Cardiac muscle cell (in vitro differentiated cells and primary cell): ENCODE results near the gene WDR55. TPM values are rescaled to one million over a fixed set of nuclear protein-coding genes. Genes with fewer than 3 reads are reported as not detected.
A peak's percentile ranks its signal among the peaks of the same experiment; 100 is the strongest.
"Not testable (repeated sequence)": the region's sequence is repeated elsewhere in the genome, so short reads cannot be mapped to it uniquely, and the experiment has no call there.

ENCODE experiments used
- DNase-seq, 2 donors: peaks; one replicate each; pipeline versions ENCODE4 v3.0.0 to v3.0.0-alpha.2; 2010 to 2017; ENCODE audit warnings: low read depth in 1 of 2, low spot score in 1 of 2
- H3K27ac ChIP-seq: fragments of 200-600 bp; sonication (generic); 2 replicates; pipeline ENCODE4 v1.5.1; 2016
- H3K27me3 ChIP-seq: fragments of 200-600 bp; sonication (generic); 2 replicates; pipeline ENCODE4 v1.6.0; 2016; ENCODE audit warnings: control low read depth
- H3K36me3 ChIP-seq: fragments of 200-600 bp; sonication (generic); 2 replicates; pipeline ENCODE4 v1.5.1; 2016; ENCODE audit warnings: control low read depth
- H3K4me1 ChIP-seq: fragments of 200-600 bp; sonication (generic); 2 replicates; pipeline ENCODE4 v1.8.1; 2017; ENCODE audit warnings: low read depth, mild to moderate bottlenecking, mixed run types
- H3K4me3 ChIP-seq: fragments of 200-600 bp; sonication (generic); 2 replicates; pipeline ENCODE4 v1.5.1; 2016; ENCODE audit warnings: mild to moderate bottlenecking
- H3K9me3 ChIP-seq: fragments of 200-600 bp; sonication (generic); 2 replicates; pipeline ENCODE4 v1.5.1; 2017; ENCODE audit warnings: low read depth, mild to moderate bottlenecking, control low read depth
- polyA plus RNA-seq: library from polyadenylated mRNA; unstranded; fragments of >200 nt; fragmentation: Nextera tagmentation; extraction: Ambion mirVana; gene quantifications from 2 replicates; pipeline ENCODE4 v1.2.1, GENCODE V29; 2016
- total RNA-seq: library from RNA; depleted of rRNA; stranded (reverse); fragments of >200 nt; gene quantifications from 2 replicates; pipeline ENCODE4 v1.2.3, GENCODE V29; 2016
- TF ChIP-seq, protein P1 (sequence below): IDR thresholded peaks from 2 replicates; pipeline ENCODE4 v1.5.1; 2012; ENCODE audit warnings: low read depth, mild to moderate bottlenecking, low read length

Gene WDR55
- total and polyA plus RNA-seq, 2 experiments from 2014 or later: 17.7 to 23.8 TPM

DNA sequence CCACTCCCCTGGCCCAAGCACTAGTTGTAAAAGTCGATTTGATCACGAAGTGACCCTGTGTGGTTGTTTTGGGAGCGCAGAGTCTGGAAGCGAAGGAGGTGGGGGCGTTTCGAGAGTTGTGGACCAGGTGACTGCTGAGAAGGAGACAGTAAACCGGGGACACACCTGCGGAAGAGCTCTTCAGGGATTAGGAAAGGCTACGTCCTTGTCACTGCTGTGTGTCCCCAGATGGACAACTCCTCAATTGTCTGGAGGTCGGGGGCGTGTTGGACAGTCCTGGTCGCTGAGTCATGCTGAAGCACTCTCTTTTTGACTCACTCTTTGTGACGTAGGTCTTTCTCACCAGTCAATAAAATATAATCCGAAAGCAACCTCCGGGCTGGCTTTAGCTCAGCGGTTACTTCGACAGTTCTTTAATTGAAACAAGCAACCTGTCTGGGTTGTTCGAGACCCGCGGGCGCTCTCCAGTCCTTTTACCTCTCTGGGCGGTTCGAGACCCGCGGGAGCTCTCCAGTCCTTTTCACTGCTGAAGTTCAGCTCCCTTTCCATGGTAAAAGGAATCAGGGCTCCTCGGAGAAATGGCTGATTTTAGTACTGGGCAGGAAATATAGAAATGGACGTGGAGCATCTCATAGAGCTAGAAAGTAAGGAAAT is 46.3 kb downstream of the WDR55 start:
- Histone ChIP-seq H3K4me3 (peak overlapping the region; percentile 39), H3K4me1 (no peaks in the 10 kb centered on the region), H3K27me3 (no peaks in the 10 kb centered on the region), H3K9me3 (no peaks in the 10 kb centered on the region), H3K27ac (peak overlapping the region; percentile 27), H3K36me3 (peaks cover 6% of the 10 kb centered on the region)
- TF ChIP-seq, protein P1, sequence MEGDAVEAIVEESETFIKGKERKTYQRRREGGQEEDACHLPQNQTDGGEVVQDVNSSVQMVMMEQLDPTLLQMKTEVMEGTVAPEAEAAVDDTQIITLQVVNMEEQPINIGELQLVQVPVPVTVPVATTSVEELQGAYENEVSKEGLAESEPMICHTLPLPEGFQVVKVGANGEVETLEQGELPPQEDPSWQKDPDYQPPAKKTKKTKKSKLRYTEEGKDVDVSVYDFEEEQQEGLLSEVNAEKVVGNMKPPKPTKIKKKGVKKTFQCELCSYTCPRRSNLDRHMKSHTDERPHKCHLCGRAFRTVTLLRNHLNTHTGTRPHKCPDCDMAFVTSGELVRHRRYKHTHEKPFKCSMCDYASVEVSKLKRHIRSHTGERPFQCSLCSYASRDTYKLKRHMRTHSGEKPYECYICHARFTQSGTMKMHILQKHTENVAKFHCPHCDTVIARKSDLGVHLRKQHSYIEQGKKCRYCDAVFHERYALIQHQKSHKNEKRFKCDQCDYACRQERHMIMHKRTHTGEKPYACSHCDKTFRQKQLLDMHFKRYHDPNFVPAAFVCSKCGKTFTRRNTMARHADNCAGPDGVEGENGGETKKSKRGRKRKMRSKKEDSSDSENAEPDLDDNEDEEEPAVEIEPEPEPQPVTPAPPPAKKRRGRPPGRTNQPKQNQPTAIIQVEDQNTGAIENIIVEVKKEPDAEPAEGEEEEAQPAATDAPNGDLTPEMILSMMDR: no peak
- peak; percentile 84 to 98 for DNase-seq

DNA sequence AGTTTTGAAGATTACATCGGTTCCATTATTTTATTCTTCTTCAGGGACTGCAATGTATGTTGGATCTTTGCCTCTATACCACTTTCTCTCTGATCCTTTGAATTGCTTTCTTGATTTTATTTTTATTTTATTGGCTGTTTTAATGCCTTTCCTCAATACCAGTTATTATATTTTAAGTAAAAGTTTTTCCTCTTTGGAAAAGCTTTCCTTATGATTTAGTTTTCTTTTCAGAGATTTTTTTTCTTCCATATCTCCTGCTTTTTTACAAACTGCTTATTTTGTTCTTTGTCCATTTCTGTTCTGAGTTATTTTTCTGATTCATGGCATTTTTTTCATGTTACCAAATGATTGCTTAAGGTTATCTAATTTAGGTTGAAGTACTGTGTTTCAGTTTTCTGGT is 47.1 kb downstream of the WDR55 start:
- Histone ChIP-seq H3K4me1 (no peaks in the 10 kb centered on the region), H3K27ac (no peak overlapping the region), H3K36me3 (no peaks in the 10 kb centered on the region), H3K9me3 (no peaks in the 10 kb centered on the region), H3K4me3 (no peak overlapping the region), H3K27me3 (no peaks in the 10 kb centered on the region)
- TF ChIP-seq, protein P1: no peak
- DNase-seq: no peak

DNA sequence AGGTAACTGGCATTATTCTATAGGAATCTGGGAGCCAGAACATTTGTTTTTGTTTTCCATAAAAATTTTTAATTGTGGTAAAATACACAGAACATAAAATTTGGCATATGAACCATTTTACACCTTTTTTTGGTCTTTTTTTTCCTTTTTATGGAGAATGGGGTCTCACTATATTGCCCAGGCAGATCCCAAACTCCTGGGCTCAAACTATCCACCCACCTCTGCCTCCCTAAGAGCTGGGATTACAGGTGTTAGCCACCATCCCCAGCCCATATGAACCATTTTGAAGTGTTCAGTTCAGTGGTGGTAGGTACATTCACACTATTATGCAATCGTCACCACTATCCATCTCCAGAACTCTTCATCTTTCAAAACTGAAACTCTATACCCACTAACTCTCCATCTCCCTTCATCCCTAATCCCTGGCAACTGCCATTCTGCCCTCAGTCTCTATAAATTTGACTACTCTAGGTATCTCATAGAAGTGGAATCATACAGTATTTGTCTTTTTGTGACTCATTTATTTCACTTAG is 48.9 kb downstream of the WDR55 start:
- Histone ChIP-seq H3K4me1 (no peaks in the 10 kb centered on the region), H3K4me3 (no peak overlapping the region), H3K27ac (no peak overlapping the region), H3K9me3 (no peaks in the 10 kb centered on the region), H3K27me3 (no peaks in the 10 kb centered on the region), H3K36me3 (no peaks in the 10 kb centered on the region)
- no peak for DNase-seq
- TF ChIP-seq, protein P1: no peak

DNA sequence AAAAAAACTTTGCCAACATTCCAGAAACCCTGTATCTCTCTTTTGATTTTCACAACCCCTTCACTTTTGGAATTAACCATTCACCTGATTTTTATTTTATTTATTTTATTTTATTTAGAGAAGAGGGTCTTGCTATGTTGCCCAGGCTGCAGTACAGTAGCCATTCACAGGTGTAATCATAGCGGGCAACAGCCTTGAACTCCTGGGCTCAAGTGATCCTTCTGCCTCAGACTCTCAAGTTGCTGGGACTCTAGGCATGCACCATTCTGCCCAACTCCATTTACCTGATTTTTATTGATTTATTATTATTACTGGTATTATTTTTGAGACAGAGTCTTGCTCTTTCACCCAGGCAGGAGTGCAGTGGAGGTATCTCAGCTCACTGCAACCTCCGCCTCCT is 51.5 kb downstream of the WDR55 start:
- H3K27ac ChIP-seq, H3K4me1 ChIP-seq, H3K36me3 ChIP-seq, H3K27me3 ChIP-seq, H3K9me3 ChIP-seq, H3K4me3 ChIP-seq, DNase-seq: not testable (repeated sequence)

DNA sequence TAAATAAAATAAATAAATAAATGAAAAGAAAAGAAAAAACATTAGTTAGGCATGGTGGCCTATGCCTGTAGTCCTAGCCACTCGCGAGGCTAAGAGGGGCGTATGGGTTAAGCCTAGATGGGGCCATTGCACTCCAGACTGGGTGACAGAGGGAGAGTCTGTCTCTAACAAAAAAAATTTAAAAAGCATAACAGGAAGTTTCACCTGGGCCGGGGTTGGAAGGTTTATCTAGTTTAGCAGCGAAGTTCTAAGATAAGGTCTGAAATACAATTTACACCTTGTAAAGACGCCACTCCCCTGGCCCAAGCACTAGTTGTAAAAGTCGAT is 53.5 kb downstream of the WDR55 start:
- TF ChIP-seq, protein P1: no peak

DNA sequence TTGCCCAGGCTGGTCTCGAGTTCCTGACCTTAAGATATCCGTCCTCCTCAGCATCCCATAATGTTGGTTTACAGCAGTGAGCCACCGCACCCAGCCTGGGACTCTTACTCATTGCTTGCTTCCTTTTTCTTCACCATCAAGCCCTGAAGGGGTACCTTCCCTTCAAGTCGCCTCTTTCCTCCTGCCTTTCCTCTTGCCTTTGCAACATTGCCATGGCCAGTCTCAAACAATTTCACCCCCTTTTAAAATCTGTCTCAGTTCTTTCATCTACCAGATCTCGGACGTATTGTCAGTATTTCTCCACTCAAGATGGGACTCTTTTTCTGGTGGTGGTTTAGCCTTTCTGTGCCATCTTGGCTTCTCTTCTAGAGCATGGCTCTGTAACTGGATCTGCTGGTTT is 56.0 kb downstream of the WDR55 start:
- not testable (repeated sequence) for DNase-seq, H3K4me3 ChIP-seq, H3K9me3 ChIP-seq, H3K27ac ChIP-seq, H3K36me3 ChIP-seq, H3K27me3 ChIP-seq, H3K4me1 ChIP-seq

More for the DNA sequence above, 53.5 kb downstream of the WDR55 start:
- DNase-seq: no peak
- H3K9me3 ChIP-seq: no peaks in the 10 kb centered on the region
- no peaks in the 10 kb centered on the region for H3K4me1 ChIP-seq
- H3K27ac ChIP-seq: no peak overlapping the region
- no peak overlapping the region for H3K4me3 ChIP-seq
- H3K27me3 ChIP-seq: no peaks in the 10 kb centered on the region
- no peaks in the 10 kb centered on the region for H3K36me3 ChIP-seq

DNA sequence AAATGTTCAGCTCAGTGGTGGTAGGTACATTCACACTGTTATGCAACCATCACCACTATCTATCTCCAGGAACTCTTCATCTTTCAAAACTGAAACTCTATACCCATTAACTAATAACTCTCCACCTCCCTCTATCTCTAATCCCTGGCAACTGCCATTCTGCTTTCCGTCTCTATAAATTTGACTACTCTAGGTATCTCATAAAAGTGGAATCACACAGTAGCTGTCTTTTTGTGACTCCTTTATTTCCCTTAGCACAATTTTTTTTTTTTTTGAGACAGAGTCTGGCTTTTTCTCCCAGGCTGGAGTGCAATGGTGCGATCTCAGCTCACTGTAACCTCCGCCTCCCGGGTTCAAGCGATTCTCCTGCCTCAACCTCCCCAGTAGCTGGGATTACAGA is 56.7 kb downstream of the WDR55 start:
- DNase-seq, H3K27me3 ChIP-seq, H3K27ac ChIP-seq, H3K4me3 ChIP-seq, H3K9me3 ChIP-seq, H3K36me3 ChIP-seq, H3K4me1 ChIP-seq: not testable (repeated sequence)

Other genes with a start within 250 kb of the WDR55 start
- 3.1 and 5.3 TPM in 2 replicates for gene EIF4EBP3, start 117.2 kb upstream of the WDR55 start, total RNA-seq
- gene EIF4EBP3, start 117.2 kb upstream of the WDR55 start, polyA plus RNA-seq: 6.6 and 24.8 TPM in 2 replicates
- gene SRA1, start 107.4 kb upstream of the WDR55 start, total RNA-seq: 22.8 and 43.9 TPM in 2 replicates
- gene SRA1, start 107.4 kb upstream of the WDR55 start, polyA plus RNA-seq: 51.5 and 80.6 TPM in 2 replicates
- 34.2 and 45.4 TPM in 2 replicates for gene APBB3, start 100.3 kb upstream of the WDR55 start, total RNA-seq
- 61.8 and 66.2 TPM in 2 replicates for gene APBB3, start 100.3 kb upstream of the WDR55 start, polyA plus RNA-seq
- 29.5 and 32.3 TPM in 2 replicates for gene SLC35A4, start 100.1 kb upstream of the WDR55 start, total RNA-seq
- 67.9 and 80.7 TPM in 2 replicates for gene SLC35A4, start 100.1 kb upstream of the WDR55 start, polyA plus RNA-seq
- 1.4 TPM in 1 of 2 replicates, not detected in the other for gene CD14, start 31.7 kb upstream of the WDR55 start, total RNA-seq
- 0.10 TPM in 1 of 2 replicates, not detected in the other for gene CD14, start 31.7 kb upstream of the WDR55 start, polyA plus RNA-seq
- 77.1 and 234 TPM in 2 replicates for gene TMCO6, start 25.5 kb upstream of the WDR55 start, total RNA-seq
- gene TMCO6, start 25.5 kb upstream of the WDR55 start, polyA plus RNA-seq: 14.2 and 17.2 TPM in 2 replicates
- gene NDUFA2, start 17.3 kb upstream of the WDR55 start, total RNA-seq: 65.5 and 113 TPM in 2 replicates
- gene NDUFA2, start 17.3 kb upstream of the WDR55 start, polyA plus RNA-seq: 243 and 273 TPM in 2 replicates
- 80.4 and 104 TPM in 2 replicates for gene IK, start 17.1 kb upstream of the WDR55 start, total RNA-seq
- 119 and 125 TPM in 2 replicates for gene IK, start 17.1 kb upstream of the WDR55 start, polyA plus RNA-seq
- 1.0 and 2.1 TPM in 2 replicates for gene DND1, start 8.7 kb downstream of the WDR55 start, total RNA-seq
- gene DND1, start 8.7 kb downstream of the WDR55 start, polyA plus RNA-seq: 0.86 and 0.94 TPM in 2 replicates
- gene HARS1, start 26.5 kb downstream of the WDR55 start, total RNA-seq: 43.0 and 50.1 TPM in 2 replicates
- gene HARS1, start 26.5 kb downstream of the WDR55 start, polyA plus RNA-seq: 72.9 and 94.1 TPM in 2 replicates
- 27.8 and 30.9 TPM in 2 replicates for gene HARS2, start 26.6 kb downstream of the WDR55 start, total RNA-seq
- 33.6 and 39.9 TPM in 2 replicates for gene HARS2, start 26.6 kb downstream of the WDR55 start, polyA plus RNA-seq
- 30.2 and 47.0 TPM in 2 replicates for gene ZMAT2, start 35.5 kb downstream of the WDR55 start, total RNA-seq
- gene ZMAT2, start 35.5 kb downstream of the WDR55 start, polyA plus RNA-seq: 42.1 and 49.0 TPM in 2 replicates
- gene PCDHA1, start 121.2 kb downstream of the WDR55 start, total RNA-seq: 0.25 TPM in 1 of 2 replicates, not detected in the other
- 0.29 and 0.69 TPM in 2 replicates for gene PCDHA1, start 121.2 kb downstream of the WDR55 start, polyA plus RNA-seq
- 4.5 and 5.1 TPM in 2 replicates for gene PCDHA2, start 129.9 kb downstream of the WDR55 start, total RNA-seq
- gene PCDHA2, start 129.9 kb downstream of the WDR55 start, polyA plus RNA-seq: 2.7 and 5.3 TPM in 2 replicates
- 1.1 and 2.3 TPM in 2 replicates for gene PCDHA3, start 136.2 kb downstream of the WDR55 start, total RNA-seq
- 1.8 and 2.9 TPM in 2 replicates for gene PCDHA3, start 136.2 kb downstream of the WDR55 start, polyA plus RNA-seq
- gene PCDHA4, start 142.2 kb downstream of the WDR55 start, total RNA-seq: 14.2 and 14.3 TPM in 2 replicates
- gene PCDHA4, start 142.2 kb downstream of the WDR55 start, polyA plus RNA-seq: 6.1 and 9.1 TPM in 2 replicates
- 1.5 and 1.8 TPM in 2 replicates for gene PCDHA5, start 156.7 kb downstream of the WDR55 start, total RNA-seq
- gene PCDHA5, start 156.7 kb downstream of the WDR55 start, polyA plus RNA-seq: 0.09 and 0.53 TPM in 2 replicates
- gene PCDHA6, start 163.1 kb downstream of the WDR55 start, total RNA-seq: 2.6 and 16.9 TPM in 2 replicates
- gene PCDHA6, start 163.1 kb downstream of the WDR55 start, polyA plus RNA-seq: 1.3 and 7.7 TPM in 2 replicates
- 1.2 and 2.7 TPM in 2 replicates for gene PCDHA7, start 169.4 kb downstream of the WDR55 start, total RNA-seq
- gene PCDHA7, start 169.4 kb downstream of the WDR55 start, polyA plus RNA-seq: 0.37 TPM in 1 of 2 replicates, not detected in the other
- 1.1 and 1.8 TPM in 2 replicates for gene PCDHA8, start 176.3 kb downstream of the WDR55 start, total RNA-seq
- 0.44 and 1.2 TPM in 2 replicates for gene PCDHA8, start 176.3 kb downstream of the WDR55 start, polyA plus RNA-seq
- gene PCDHA9, start 183.5 kb downstream of the WDR55 start, total RNA-seq: 1.6 and 2.2 TPM in 2 replicates
- gene PCDHA9, start 183.5 kb downstream of the WDR55 start, polyA plus RNA-seq: 0.70 and 0.72 TPM in 2 replicates
- gene PCDHA10, start 191.0 kb downstream of the WDR55 start, total RNA-seq: 11.3 and 14.4 TPM in 2 replicates
- gene PCDHA10, start 191.0 kb downstream of the WDR55 start, polyA plus RNA-seq: 10.2 and 12.3 TPM in 2 replicates
- 9.9 and 10.8 TPM in 2 replicates for gene PCDHA11, start 204.1 kb downstream of the WDR55 start, total RNA-seq
- 6.1 and 7.5 TPM in 2 replicates for gene PCDHA11, start 204.1 kb downstream of the WDR55 start, polyA plus RNA-seq
- gene PCDHA12, start 210.4 kb downstream of the WDR55 start, total RNA-seq: 9.5 and 10.5 TPM in 2 replicates
- gene PCDHA12, start 210.4 kb downstream of the WDR55 start, polyA plus RNA-seq: 0.71 and 1.7 TPM in 2 replicates
- 2.1 and 2.3 TPM in 2 replicates for gene PCDHA13, start 217.2 kb downstream of the WDR55 start, total RNA-seq
- gene PCDHA13, start 217.2 kb downstream of the WDR55 start, polyA plus RNA-seq: 0.27 and 0.34 TPM in 2 replicates